Fibroblast of mammary gland (primary cell): ENCODE results near the gene RAB40C.
A peak's percentile ranks its signal among the peaks of the same experiment; 100 is the strongest.

ENCODE experiments used
- DNase-seq: peaks from one replicate; pipeline ENCODE4 v3.0.0-alpha.2; 2010; ENCODE audit warnings: low read depth
- H3K4me3 ChIP-seq: 2 replicates; pipeline ENCODE4 v1.5.1; 2011; ENCODE audit warnings: low read depth, mild to moderate bottlenecking, low read length, moderate library complexity; ENCODE audit not compliant: control insufficient read depth
- CTCF ChIP-seq: conservative IDR thresholded peaks from 2 replicates; pipeline ENCODE4 v1.5.1; 2011; ENCODE audit warnings: low read depth, low read length, inconsistent platforms; ENCODE audit not compliant: control insufficient read depth, insufficient read depth

The RAB40C gene

GRCh38 chr16:632486-633335 is 42.8 kb downstream of the RAB40C start:
- no peak for DNase-seq
- H3K4me3 ChIP-seq = no peak overlapping the region
- no peak for TF ChIP-seq CTCF

GRCh38 chr16:633336-634050 is 43.6 kb downstream of the RAB40C start:
- no peak for DNase-seq
- no peak overlapping the region for H3K4me3 ChIP-seq
- TF ChIP-seq CTCF = no peak

- no peak overlapping the region for H3K4me3 ChIP-seq
- no peak for DNase-seq
- TF ChIP-seq CTCF = no peak
These were observed 44.3 kb downstream of the RAB40C start for GRCh38 chr16:634051-634670.

GRCh38 chr16:634996-635395 is 45.1 kb downstream of the RAB40C start:
- no peak for TF ChIP-seq CTCF
- H3K4me3 ChIP-seq = peak overlapping the region; percentile 77
- no peak for DNase-seq

- no peak for TF ChIP-seq CTCF
- DNase-seq = no peak
- peak overlapping the region; percentile 77 for H3K4me3 ChIP-seq
These were observed 45.8 kb downstream of the RAB40C start for GRCh38 chr16:635573-636205.
